Hepatocyte (in vitro differentiated cells): ENCODE measurements around the gene BOK.

Source experiments
- CTCF ChIP-seq: fragments of 200-600 bp; sonication (generic); IDR thresholded peaks from 2 replicates; pipeline ENCODE4 v1.5.1; 2016; ENCODE audit warnings: antibody characterized with exemption, mild to moderate bottlenecking; ENCODE audit not compliant: poor library complexity
- EZH2 ChIP-seq: fragments of 200-600 bp; sonication (generic); IDR thresholded peaks from 2 replicates; pipeline ENCODE4 v1.6.1; 2016; ENCODE audit warnings: antibody characterized with exemption, mild to moderate bottlenecking, borderline replicate concordance

DNA sequence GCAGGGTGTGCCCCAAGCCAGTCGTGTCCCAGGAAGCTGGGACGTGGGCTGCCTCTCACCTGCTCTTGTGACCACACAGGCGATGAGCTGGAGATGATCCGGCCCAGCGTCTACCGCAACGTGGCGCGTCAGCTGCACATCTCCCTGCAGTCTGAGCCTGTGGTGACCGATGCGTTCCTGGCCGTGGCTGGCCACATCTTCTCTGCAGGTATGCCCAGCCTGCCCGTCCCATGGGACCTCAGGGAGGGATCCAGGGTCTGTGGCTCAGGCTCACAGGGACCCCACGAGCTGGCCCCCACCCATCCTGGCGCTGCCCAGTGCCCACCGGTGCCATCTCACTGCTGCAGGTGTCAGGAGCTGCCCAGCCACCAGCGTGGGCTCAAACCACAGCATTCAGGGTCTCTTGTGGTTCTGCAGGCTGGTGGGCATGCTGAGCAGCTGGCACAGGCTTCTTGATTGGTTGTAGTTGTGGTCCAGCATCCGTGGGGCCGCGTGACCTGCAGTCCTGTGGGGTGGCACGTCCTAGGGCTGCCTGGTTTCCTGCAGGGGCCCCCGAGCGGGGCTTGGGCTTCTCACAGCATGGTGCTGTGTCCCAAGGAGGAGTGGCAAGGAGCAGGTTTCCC, 3.8 kb downstream of the BOK start:
- TF ChIP-seq EZH2 (no peak), CTCF (no peak)
